Activated CD8-positive, alpha-beta memory T cell treated with anti-CD3 and anti-CD28 coated beads, Interleukin-2, amount 50 U/mL, for 24 hours (primary cell): ENCODE results near the gene CST8.

Experiments
- DNase-seq: peaks from one replicate; pipeline ENCODE4 v3.0.0-alpha.2; 2020; ENCODE audit errors: extremely low read depth

The CST8 gene

GRCh38 chr20:23476015-23476754, 14.7 kb upstream of the CST8 start:
- DNase-seq: no peak

GRCh38 chr20:23477223-23477622, 13.7 kb upstream of the CST8 start:
- no peak for DNase-seq

GRCh38 chr20:23479043-23479442, 11.9 kb upstream of the CST8 start:
- DNase-seq: no peak

- no peak for DNase-seq
Measured at GRCh38 chr20:23482138-23482537, 8.8 kb upstream of the CST8 start.

GRCh38 chr20:23484081-23484480, 6.8 kb upstream of the CST8 start:
- DNase-seq: no peak

- no peak for DNase-seq
Measured at GRCh38 chr20:23488470-23488869, 2.4 kb upstream of the CST8 start.

- no peak for DNase-seq
Measured at GRCh38 chr20:23488996-23489395, 1.9 kb upstream of the CST8 start.

GRCh38 chr20:23492292-23492691, 1.4 kb downstream of the CST8 start:
- DNase-seq: no peak

GRCh38 chr20:23493172-23493772, 2.4 kb downstream of the CST8 start:
- no peak for DNase-seq

- no peak for DNase-seq
Measured at GRCh38 chr20:23497536-23497935, 6.6 kb downstream of the CST8 start.

GRCh38 chr20:23501926-23502325, 11.0 kb downstream of the CST8 start:
- DNase-seq: no peak

GRCh38 chr20:23503649-23504048, 12.7 kb downstream of the CST8 start:
- DNase-seq: no peak

GRCh38 chr20:23507346-23507745, 16.4 kb downstream of the CST8 start:
- DNase-seq: no peak

GRCh38 chr20:23508449-23509229, 17.7 kb downstream of the CST8 start:
- no peak for DNase-seq

GRCh38 chr20:23509247-23509913, 18.5 kb downstream of the CST8 start:
- no peak for DNase-seq

- no peak for DNase-seq
Measured at GRCh38 chr20:23510000-23510590, 19.2 kb downstream of the CST8 start.

GRCh38 chr20:23513164-23513563, 22.2 kb downstream of the CST8 start:
- no peak for DNase-seq

GRCh38 chr20:23514848-23515247, 23.9 kb downstream of the CST8 start:
- no peak for DNase-seq

GRCh38 chr20:23515250-23515939, 24.5 kb downstream of the CST8 start:
- DNase-seq: no peak

- no peak for DNase-seq
Measured at GRCh38 chr20:23517719-23518118, 26.8 kb downstream of the CST8 start.

- DNase-seq: no peak
Measured at GRCh38 chr20:23519556-23519955, 28.6 kb downstream of the CST8 start.
